HepG2 (cell line): ENCODE data around the gene ILKAP. TPM values are rescaled to one million over a fixed set of nuclear protein-coding genes. Genes with fewer than 3 reads are reported as not detected.
A peak's percentile ranks its signal among the peaks of the same experiment; 100 is the strongest.

Experiments used
- AHR ChIP-seq: IDR thresholded peaks from 2 replicates; pipeline ENCODE4 v1.6.1; 2018; ENCODE audit warnings: missing genetic modification reagents, missing compliant biosample characterization
- CHD4 ChIP-seq: fragments of 200-600 bp; sonication (generic); IDR thresholded peaks from 2 replicates; pipeline ENCODE4 v1.7.0; 2017; ENCODE audit warnings: mild to moderate bottlenecking, low read length, borderline replicate concordance
- GRHL1 ChIP-seq: sonication (generic); formaldehyde crosslinking; conservative IDR thresholded peaks from 2 replicates; pipeline ENCODE4 v1.8.0; 2022; ENCODE audit warnings: missing genetic modification reagents
- HDAC6 ChIP-seq: fragments of 200-600 bp; sonication (generic); IDR thresholded peaks from 2 replicates; pipeline ENCODE4 v1.7.0; 2017; ENCODE audit warnings: mild to moderate bottlenecking, antibody characterized with exemption, low read length, low read depth
- HNRNPUL1 ChIP-seq: fragments of 200-400 bp; formaldehyde crosslinking; IDR thresholded peaks from 2 replicates; pipeline ENCODE4 v1.6.1; 2017; ENCODE audit warnings: low read depth, mild to moderate bottlenecking, low read length, moderate library complexity
- ISL2 ChIP-seq: sonication (generic); formaldehyde crosslinking; IDR thresholded peaks from 2 replicates; pipeline ENCODE4 v1.5.0; 2020; ENCODE audit warnings: missing genetic modification reagents
- MEF2D ChIP-seq: sonication (generic); formaldehyde crosslinking; IDR thresholded peaks from 2 replicates; pipeline ENCODE4 v1.5.1; 2020; ENCODE audit warnings: mild to moderate bottlenecking, missing genetic modification reagents
- NR2F1 ChIP-seq, 2 experiments: fragments of 450-650 bp in 1 of 2; formaldehyde crosslinking in 1 of 2; IDR thresholded peaks; 2 replicates each; pipeline versions ENCODE4 v1.5.0 to v1.6.1; 2016 to 2020; ENCODE audit warnings: mild to moderate bottlenecking in 1 of 2, missing compliant biosample characterization in 1 of 2, missing genetic modification reagents in 1 of 2, moderate library complexity in 1 of 2
- RNF219 ChIP-seq: sonication (generic); formaldehyde crosslinking; IDR thresholded peaks from 2 replicates; pipeline ENCODE4 v1.5.0; 2020; ENCODE audit warnings: mild to moderate bottlenecking, missing genetic modification reagents
- SIX4 ChIP-seq: sonication (generic); formaldehyde crosslinking; IDR thresholded peaks from 2 replicates; pipeline ENCODE4 v1.4.0; 2020; ENCODE audit warnings: missing genetic modification reagents
- TOPORS ChIP-seq: sonication (generic); formaldehyde crosslinking; IDR thresholded peaks from 2 replicates; pipeline ENCODE4 v1.8.0; 2023; ENCODE audit warnings: mild to moderate bottlenecking, missing genetic modification reagents
- ZC3H13 ChIP-seq: sonication (generic); formaldehyde crosslinking; IDR thresholded peaks from 2 replicates; pipeline ENCODE4 v1.8.1; 2023; ENCODE audit warnings: mild to moderate bottlenecking, missing genetic modification reagents, moderate library complexity
- ZNF160 ChIP-seq: sonication (generic); formaldehyde crosslinking; IDR thresholded peaks from 2 replicates; pipeline ENCODE4 v1.8.0; 2022; ENCODE audit warnings: mild to moderate bottlenecking, inconsistent platforms, missing genetic modification reagents
- ZNF20 ChIP-seq: sonication (generic); formaldehyde crosslinking; IDR thresholded peaks from 2 replicates; pipeline ENCODE4 v1.4.0; 2020; ENCODE audit warnings: mild to moderate bottlenecking, moderate library complexity, missing genetic modification reagents
- ZNF34 ChIP-seq: sonication (generic); formaldehyde crosslinking; IDR thresholded peaks from 2 replicates; pipeline ENCODE4 v1.4.0; 2020; ENCODE audit warnings: mild to moderate bottlenecking, missing genetic modification reagents, borderline replicate concordance
- ZNF350 ChIP-seq: sonication (generic); formaldehyde crosslinking; IDR thresholded peaks from 2 replicates; pipeline ENCODE4 v1.4.0; 2020; ENCODE audit warnings: mild to moderate bottlenecking, low read depth, missing genetic modification reagents, borderline replicate concordance
- ZNF512 ChIP-seq: sonication (generic); formaldehyde crosslinking; IDR thresholded peaks from 2 replicates; pipeline ENCODE4 v1.4.0; 2020; ENCODE audit warnings: mild to moderate bottlenecking, missing genetic modification reagents
- polyA plus RNA-seq, 8 experiments: library from polyadenylated mRNA; depleted of rRNA in 3 of 8; stranded (reverse) in 7 of 8; unstranded in 1 of 8; fragments of >200 nt; fragmentation: Illumina TruSeq in 4 of 8; extraction: Trizol in 4 of 8; gene quantifications; 2 replicates each; pipeline versions ENCODE4 v1.2.1 to v1.2.3, GENCODE V29; 2011 to 2016; ENCODE audit warnings: low read depth in 4 of 8, missing spikeins in 1 of 8, mixed read lengths in 1 of 8; ENCODE audit not compliant: insufficient read depth in 1 of 8
- total RNA-seq, 5 experiments: library from RNA; depleted of rRNA; stranded (reverse); fragments of >200 nt; fragmentation: Illumina TruSeq; extraction: Trizol; gene quantifications; 2 replicates each; pipeline ENCODE4 v1.2.3, GENCODE V29; 2016; ENCODE audit warnings: low read depth in 1 of 5
- TF ChIP-seq, protein P1 (sequence below): sonication (generic); formaldehyde crosslinking; IDR thresholded peaks from 2 replicates; pipeline ENCODE4 v1.4.0; 2020; ENCODE audit warnings: missing genetic modification reagents, borderline replicate concordance
- TF ChIP-seq, protein P2 (sequence below): sonication (generic); formaldehyde crosslinking; IDR thresholded peaks from 2 replicates; pipeline ENCODE4 v1.4.0; 2020; ENCODE audit warnings: missing genetic modification reagents

ILKAP gene
- total and polyA plus RNA-seq, 2 of the 13 experiments (the other 11 are each of a cell fraction or from before 2014, with no cell fraction given) = 29.6 to 33.1 TPM

DNA sequence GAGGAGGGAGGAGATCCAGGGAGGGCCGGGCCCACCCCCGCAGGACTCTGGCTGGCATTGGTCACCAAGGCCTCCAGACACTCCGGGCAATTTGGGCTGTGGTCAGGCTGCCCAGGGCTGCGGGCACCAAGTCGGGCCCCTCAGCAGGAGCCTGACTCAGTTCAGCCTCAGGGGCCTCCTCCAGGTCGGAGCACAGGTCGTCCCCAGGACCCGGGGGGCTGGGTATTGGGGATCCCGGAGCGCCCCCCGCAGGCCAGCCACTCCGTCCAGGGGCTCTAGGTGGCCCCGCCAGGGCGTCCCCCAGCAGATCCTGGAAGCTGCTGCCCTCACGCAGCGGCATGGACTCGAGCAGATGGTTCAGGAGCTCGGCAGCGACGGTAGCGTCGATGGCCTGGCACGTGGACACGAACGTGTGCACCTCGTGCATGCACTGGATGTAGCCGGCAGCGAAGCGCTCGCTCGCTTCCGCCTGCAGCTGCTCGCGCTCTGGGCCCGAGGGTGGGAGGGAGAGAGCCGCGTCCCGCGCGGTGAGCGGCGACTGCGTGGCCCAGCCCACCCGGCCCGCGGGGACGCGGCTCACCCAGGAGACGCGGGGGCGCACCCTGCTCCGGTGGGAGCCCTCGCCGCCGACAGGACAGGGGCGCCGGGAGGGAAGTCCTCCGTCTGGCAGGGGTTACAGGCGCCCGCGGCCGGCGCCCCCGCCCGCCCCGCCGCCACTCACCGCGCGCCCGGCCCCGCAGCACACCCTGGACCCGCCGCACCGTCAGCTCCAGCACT, 35.5 kb upstream of the ILKAP start (continued):
- peak; percentile 64; the same call in 1 of the 2 replicates for TF ChIP-seq ISL2 (CRISPR knock-in tag)
- peak; percentile 28; the same call in 1 of the 2 replicates for TF ChIP-seq SIX4 (CRISPR knock-in tag)
- no peak for TF ChIP-seq HDAC6
- TF ChIP-seq, protein P1, sequence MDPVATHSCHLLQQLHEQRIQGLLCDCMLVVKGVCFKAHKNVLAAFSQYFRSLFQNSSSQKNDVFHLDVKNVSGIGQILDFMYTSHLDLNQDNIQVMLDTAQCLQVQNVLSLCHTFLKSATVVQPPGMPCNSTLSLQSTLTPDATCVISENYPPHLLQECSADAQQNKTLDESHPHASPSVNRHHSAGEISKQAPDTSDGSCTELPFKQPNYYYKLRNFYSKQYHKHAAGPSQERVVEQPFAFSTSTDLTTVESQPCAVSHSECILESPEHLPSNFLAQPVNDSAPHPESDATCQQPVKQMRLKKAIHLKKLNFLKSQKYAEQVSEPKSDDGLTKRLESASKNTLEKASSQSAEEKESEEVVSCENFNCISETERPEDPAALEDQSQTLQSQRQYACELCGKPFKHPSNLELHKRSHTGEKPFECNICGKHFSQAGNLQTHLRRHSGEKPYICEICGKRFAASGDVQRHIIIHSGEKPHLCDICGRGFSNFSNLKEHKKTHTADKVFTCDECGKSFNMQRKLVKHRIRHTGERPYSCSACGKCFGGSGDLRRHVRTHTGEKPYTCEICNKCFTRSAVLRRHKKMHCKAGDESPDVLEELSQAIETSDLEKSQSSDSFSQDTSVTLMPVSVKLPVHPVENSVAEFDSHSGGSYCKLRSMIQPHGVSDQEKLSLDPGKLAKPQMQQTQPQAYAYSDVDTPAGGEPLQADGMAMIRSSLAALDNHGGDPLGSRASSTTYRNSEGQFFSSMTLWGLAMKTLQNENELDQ = peak; percentile 96
- 0 out of 2 replicates have a peak, but pooled peaks have one; percentile 59 for TF ChIP-seq RNF219 (CRISPR knock-in tag)
- TF ChIP-seq, protein P2, sequence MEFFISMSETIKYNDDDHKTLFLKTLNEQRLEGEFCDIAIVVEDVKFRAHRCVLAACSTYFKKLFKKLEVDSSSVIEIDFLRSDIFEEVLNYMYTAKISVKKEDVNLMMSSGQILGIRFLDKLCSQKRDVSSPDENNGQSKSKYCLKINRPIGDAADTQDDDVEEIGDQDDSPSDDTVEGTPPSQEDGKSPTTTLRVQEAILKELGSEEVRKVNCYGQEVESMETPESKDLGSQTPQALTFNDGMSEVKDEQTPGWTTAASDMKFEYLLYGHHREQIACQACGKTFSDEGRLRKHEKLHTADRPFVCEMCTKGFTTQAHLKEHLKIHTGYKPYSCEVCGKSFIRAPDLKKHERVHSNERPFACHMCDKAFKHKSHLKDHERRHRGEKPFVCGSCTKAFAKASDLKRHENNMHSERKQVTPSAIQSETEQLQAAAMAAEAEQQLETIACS = peak; percentile 75
- TF ChIP-seq AHR (CRISPR knock-in tag) = peak; percentile 99
- peak; percentile 91; the same call in 1 of the 2 replicates for TF ChIP-seq TOPORS (CRISPR knock-in tag)
- TF ChIP-seq ZC3H13 (CRISPR knock-in tag) = 0 out of 2 replicates have a peak, but pooled peaks have one; percentile 79
- TF ChIP-seq ZNF350 (CRISPR knock-in tag) = peak; percentile 41; the same call in 1 of the 2 replicates
- peak; percentile 98 for TF ChIP-seq ZNF160
- TF ChIP-seq ZNF512 (CRISPR knock-in tag) = no peak
- TF ChIP-seq NR2F1 (CRISPR knock-in tag; IDR thresholded peaks at IDR 0.05) = no peak
- peak; percentile 91 for TF ChIP-seq ZNF20 (CRISPR knock-in tag)
- TF ChIP-seq GRHL1 (CRISPR knock-in tag) = no peak; the same call in 1 of the 2 replicates
- TF ChIP-seq CHD4 = no peak
- TF ChIP-seq MEF2D (CRISPR knock-in tag) = peak; percentile 90; the same call in 1 of the 2 replicates
- TF ChIP-seq HNRNPUL1 = no peak
- TF ChIP-seq ZNF34 = no peak
